H9 (cell line): ENCODE results near the gene IL12A. TPM values are rescaled to one million over a fixed set of nuclear protein-coding genes. Genes with fewer than 3 reads are reported as not detected.

ENCODE experiments used
- DNase-seq: peaks from one replicate; pipeline ENCODE4 v3.0.0-alpha.2; 2017
- H2AFZ ChIP-seq: one replicate; pipeline ENCODE4 v1.6.1; 2013; ENCODE audit warnings: mild to moderate bottlenecking, low read length, control low read depth, moderate library complexity
- H2AK5ac ChIP-seq: 2 replicates; pipeline ENCODE4 v1.6.1; 2013; ENCODE audit warnings: low read length, control low read depth, mixed read lengths; ENCODE audit not compliant: insufficient read length
- H2BK120ac ChIP-seq: one replicate; pipeline ENCODE4 v1.6.1; 2013; ENCODE audit warnings: low read depth, mild to moderate bottlenecking, low read length, control low read depth, inconsistent platforms; ENCODE audit not compliant: poor library complexity, severe bottlenecking
- H2BK12ac ChIP-seq: 2 replicates; pipeline ENCODE4 v1.6.1; 2013; ENCODE audit warnings: low read length, control low read depth, mixed read lengths, low read depth; ENCODE audit not compliant: insufficient read length
- H2BK15ac ChIP-seq: 2 replicates; pipeline ENCODE4 v1.6.1; 2013; ENCODE audit warnings: low read depth, low read length, control low read depth
- H2BK20ac ChIP-seq: one replicate; pipeline ENCODE4 v1.6.1; 2013; ENCODE audit warnings: low read depth, mild to moderate bottlenecking, low read length, control low read depth, inconsistent platforms; ENCODE audit not compliant: poor library complexity, severe bottlenecking
- H2BK5ac ChIP-seq: 2 replicates; pipeline ENCODE4 v1.6.1; 2013; ENCODE audit warnings: low read length, control low read depth, mixed read lengths; ENCODE audit not compliant: insufficient read length
- H3K14ac ChIP-seq: 2 replicates; pipeline ENCODE4 v1.6.1; 2013; ENCODE audit warnings: low read length, control low read depth; ENCODE audit not compliant: insufficient read depth
- H3K18ac ChIP-seq: 2 replicates; pipeline ENCODE4 v1.6.1; 2013; ENCODE audit warnings: low read depth, mild to moderate bottlenecking, mixed read lengths, low read length, control low read depth; ENCODE audit not compliant: insufficient read length
- H3K23ac ChIP-seq: 2 replicates; pipeline ENCODE4 v1.6.1; 2013; ENCODE audit warnings: low read length, control low read depth, mixed read lengths, low read depth; ENCODE audit not compliant: insufficient read length
- H3K23me2 ChIP-seq: 2 replicates; pipeline ENCODE4 v1.6.1; 2013; ENCODE audit warnings: low read depth, mild to moderate bottlenecking, mixed read lengths, low read length, control low read depth; ENCODE audit not compliant: insufficient read length, poor library complexity, severe bottlenecking
- H3K27ac ChIP-seq: 2 replicates; pipeline ENCODE4 v1.5.1; 2013; ENCODE audit warnings: low read length, control low read depth, mixed read lengths, low read depth; ENCODE audit not compliant: insufficient read length
- H3K27me3 ChIP-seq: 2 replicates; pipeline ENCODE4 v1.6.1; 2013; ENCODE audit warnings: low read length, control low read depth, inconsistent platforms; ENCODE audit not compliant: insufficient read depth
- H3K4ac ChIP-seq: 2 replicates; pipeline ENCODE4 v1.6.1; 2013; ENCODE audit warnings: low read depth, mild to moderate bottlenecking, control low read depth, inconsistent platforms, low read length, moderate library complexity
- H3K4me1 ChIP-seq: 2 replicates; pipeline ENCODE4 v1.6.1; 2013; ENCODE audit warnings: low read length, control low read depth, inconsistent platforms; ENCODE audit not compliant: insufficient read depth
- H3K4me2 ChIP-seq: 2 replicates; pipeline ENCODE4 v1.6.1; 2013; ENCODE audit warnings: low read length, control low read depth, mixed read lengths; ENCODE audit not compliant: insufficient read length, insufficient read depth
- H3K56ac ChIP-seq: 2 replicates; pipeline ENCODE4 v1.6.1; 2013; ENCODE audit warnings: low read depth, mild to moderate bottlenecking, mixed read lengths, low read length, control low read depth; ENCODE audit not compliant: insufficient read length
- H3K79me1 ChIP-seq: 2 replicates; pipeline ENCODE4 v1.6.1; 2013; ENCODE audit warnings: low read depth, mild to moderate bottlenecking, moderate library complexity, low read length, control low read depth, inconsistent platforms; ENCODE audit not compliant: insufficient read depth, poor library complexity, severe bottlenecking
- H3K79me2 ChIP-seq: 2 replicates; pipeline ENCODE4 v1.6.1; 2013; ENCODE audit warnings: low read length, control low read depth, inconsistent platforms; ENCODE audit not compliant: insufficient read depth
- H3K9ac ChIP-seq: 2 replicates; pipeline ENCODE4 v1.6.1; 2013; ENCODE audit warnings: low read length, control low read depth, mixed read lengths; ENCODE audit not compliant: insufficient read length; ENCODE audit errors: extremely low read depth
- H3K9me3 ChIP-seq: one replicate; pipeline ENCODE4 v1.6.1; 2013; ENCODE audit warnings: low read depth, low read length, inconsistent platforms; ENCODE audit not compliant: control insufficient read depth
- H3T11ph ChIP-seq: one replicate; pipeline ENCODE4 v1.6.1; 2013; ENCODE audit warnings: mild to moderate bottlenecking, low read length, control low read depth, inconsistent platforms
- H4K20me1 ChIP-seq: one replicate; pipeline ENCODE4 v1.6.1; 2013; ENCODE audit not compliant: control insufficient read depth, insufficient read length, insufficient read depth
- H4K5ac ChIP-seq: 2 replicates; pipeline ENCODE4 v1.6.1; 2013; ENCODE audit warnings: low read depth, mild to moderate bottlenecking, mixed read lengths, low read length, control low read depth; ENCODE audit not compliant: insufficient read length
- H4K8ac ChIP-seq: replicated peaks from 2 replicates; pipeline ENCODE4 v1.6.1; 2013; ENCODE audit warnings: low read length, control low read depth, mixed read lengths, low read depth; ENCODE audit not compliant: insufficient read length
- H4K91ac ChIP-seq: 2 replicates; pipeline ENCODE4 v1.6.1; 2013; ENCODE audit warnings: low read depth, mild to moderate bottlenecking, moderate library complexity, mixed read lengths, low read length, control low read depth; ENCODE audit not compliant: insufficient read length
- H3K27ac Mint-ChIP-seq, 3 experiments: 2 replicates in 2 of 3; 3 replicates in 1 of 3; pipeline ENCODE4 v1.8.0; 2020 to 2021; ENCODE audit warnings: mixed read lengths in 3 of 3, mild to moderate bottlenecking in 1 of 3, moderate library complexity in 1 of 3
- H3K27me3 Mint-ChIP-seq: 2 replicates; pipeline ENCODE4 v1.8.0; 2021; ENCODE audit warnings: low read depth, mild to moderate bottlenecking, moderate library complexity, mixed read lengths
- H3K36me3 Mint-ChIP-seq, 3 experiments: 2 replicates in 2 of 3; 3 replicates in 1 of 3; pipeline ENCODE4 v1.8.0; 2020 to 2021; ENCODE audit warnings: low read depth in 3 of 3, mixed read lengths in 3 of 3; ENCODE audit not compliant: insufficient read depth in 1 of 3
- H3K4me1 Mint-ChIP-seq, 2 experiments: 2 replicates each; pipeline ENCODE4 v1.8.0; 2020; ENCODE audit warnings: mixed read lengths in 2 of 2
- H3K4me3 Mint-ChIP-seq, 2 experiments: 2 replicates in 1 of 2; 3 replicates in 1 of 2; pipeline ENCODE4 v1.8.0; 2020 to 2021; ENCODE audit warnings: mild to moderate bottlenecking in 2 of 2, mixed read lengths in 2 of 2, moderate library complexity in 1 of 2
- H3K9me3 Mint-ChIP-seq, 2 experiments: 2 replicates in 1 of 2; 3 replicates in 1 of 2; pipeline ENCODE4 v1.8.0; 2020; ENCODE audit warnings: mild to moderate bottlenecking in 2 of 2, mixed read lengths in 2 of 2, moderate library complexity in 1 of 2
- CTCF ChIP-seq: fragments of 200-600 bp; sonication (generic); conservative IDR thresholded peaks from 3 replicates; pipeline ENCODE4 v1.8.0; 2021; ENCODE audit warnings: antibody characterized with exemption, mild to moderate bottlenecking
- WGBS: extraction: QIAGEN DNeasy Blood & Tissue Kit; methylation state at CpG from one replicate; pipeline ENCODE4 v1.1.7; 2013; ENCODE audit warnings: missing lambda C conversion rate, low lambda C conversion rate, mixed read lengths; ENCODE audit not compliant: insufficient read length; ENCODE audit errors: extremely low coverage; 5-methylcytosine and 5-hydroxymethylcytosine counted together
- total RNA-seq: library from RNA; stranded (reverse); gene quantifications from 2 replicates; pipeline ENCODE4 v1.2.1, GENCODE V29; 2021

Gene IL12A
- total RNA-seq, 1 experiment from 2014 or later: 0.50 TPM

- Histone ChIP-seq H3K56ac (no peak overlapping the region), H4K20me1 (no peaks in the 10 kb centered on the region), H3K23me2 (no peaks in the 10 kb centered on the region), H3K4ac (no peak overlapping the region), H3K79me1 (no peaks in the 10 kb centered on the region), H3K9ac (no peak overlapping the region), H2BK120ac (no peak overlapping the region), H2AFZ (no peak overlapping the region), H2BK15ac (no peak overlapping the region), H3K23ac (no peak overlapping the region), H3K79me2 (no peaks in the 10 kb centered on the region), H4K91ac (no peak overlapping the region), H3K27ac (no peak overlapping the region), H2BK5ac (no peak overlapping the region), H2BK20ac (no peak overlapping the region), H4K8ac (no peak overlapping the region), H3T11ph (no peak overlapping the region), H3K4me2 (no peak overlapping the region), H3K4me1 (no peaks in the 10 kb centered on the region), H3K18ac (no peak overlapping the region), H3K14ac (no peak overlapping the region), H2AK5ac (no peak overlapping the region), H2BK12ac (no peak overlapping the region), H3K27me3 (no peaks in the 10 kb centered on the region), H4K5ac (no peak overlapping the region), H3K9me3 (no peaks in the 10 kb centered on the region)
- TF ChIP-seq CTCF: no peak
- H3K36me3 Mint-ChIP-seq: no peaks in the 10 kb centered on the region
- DNase-seq: no peak
- no peaks in the 10 kb centered on the region; the same call in 1 of the 2 replicates for H3K27me3 Mint-ChIP-seq
- no CpG with 5 or more reads among the region's 2 CpGs for WGBS
- no peak overlapping the region for H3K4me3 Mint-ChIP-seq
- H3K9me3 Mint-ChIP-seq: no peaks in the 10 kb centered on the region
- peaks cover 6 to 7% of the 10 kb centered on the region in 2 experiments for H3K4me1 Mint-ChIP-seq
- no peak overlapping the region for H3K27ac Mint-ChIP-seq
These were observed 42.7 kb upstream of the IL12A start for GRCh38 chr3:159945930-159946329.
